Stimulated activated CD8-positive, alpha-beta memory T cell treated with anti-CD3 and anti-CD28 coated beads, Interleukin-15, amount 100 ng/mL, for 24 hours (primary cell): Measurements from ENCODE around the gene SH3BGRL3.
"Not testable (repeated sequence)": the region's sequence is repeated elsewhere in the genome, so short reads cannot be mapped to it uniquely, and the experiment has no call there.

Experiments used
- DNase-seq: peaks from one replicate; pipeline ENCODE4 v3.0.0-alpha.2; 2020; ENCODE audit warnings: low read depth

SH3BGRL3 gene

GRCh38 chr1:26290882-26291261 is 11.0 kb downstream of the SH3BGRL3 start:
- DNase-seq: no peak

- no peak for DNase-seq
Observed at GRCh38 chr1:26291433-26291832, 11.5 kb downstream of the SH3BGRL3 start.

- DNase-seq: no peak
Observed at GRCh38 chr1:26291939-26292338, 12.1 kb downstream of the SH3BGRL3 start.

GRCh38 chr1:26292735-26293134 is 12.8 kb downstream of the SH3BGRL3 start:
- DNase-seq: not testable (repeated sequence)

- DNase-seq: no peak
Observed at GRCh38 chr1:26293911-26294463, 14.1 kb downstream of the SH3BGRL3 start.

- DNase-seq: no peak
Observed at GRCh38 chr1:26295194-26296138, 15.6 kb downstream of the SH3BGRL3 start.

- no peak for DNase-seq
Observed at GRCh38 chr1:26296340-26297056, 16.6 kb downstream of the SH3BGRL3 start.

GRCh38 chr1:26297057-26297790 is 17.3 kb downstream of the SH3BGRL3 start:
- DNase-seq: no peak

- DNase-seq: no peak
Observed at GRCh38 chr1:26297791-26298124, 17.9 kb downstream of the SH3BGRL3 start.

- DNase-seq: no peak
Observed at GRCh38 chr1:26300578-26301275, 20.8 kb downstream of the SH3BGRL3 start.

- DNase-seq: no peak
Observed at GRCh38 chr1:26302733-26303405, 23.0 kb downstream of the SH3BGRL3 start.

- no peak for DNase-seq
Observed at GRCh38 chr1:26305667-26306289, 25.9 kb downstream of the SH3BGRL3 start.

- peak; percentile 64 for DNase-seq
Observed at GRCh38 chr1:26306290-26307229, 26.7 kb downstream of the SH3BGRL3 start, which contains the start of gene UBXN11. UBXN11 (minus strand) TSS chr1:26306636; CDS start chr1:26302883, 3,753 bp downstream.

- no peak for DNase-seq
Observed at GRCh38 chr1:26307363-26307781, 27.5 kb downstream of the SH3BGRL3 start.

GRCh38 chr1:26307966-26308899 is 28.3 kb downstream of the SH3BGRL3 start:
- DNase-seq: not testable (repeated sequence)

GRCh38 chr1:26314501-26314900 is 34.6 kb downstream of the SH3BGRL3 start:
- DNase-seq: no peak

- no peak for DNase-seq
Observed at GRCh38 chr1:26315874-26316850, 36.3 kb downstream of the SH3BGRL3 start.
